Uterus (tissue), 4 donors: Measurements from ENCODE around the gene P2RX4. TPM values are rescaled to one million over a fixed set of nuclear protein-coding genes. Genes with fewer than 3 reads are reported as not detected.

Experiments
- DNase-seq, 2 donors: peaks; one replicate each; pipeline ENCODE4 v3.0.0-alpha.2; 2019 to 2020
- H3K27ac ChIP-seq, 2 donors: fragments of 200-600 bp; sonication (generic); 1 replicate in 1 of 2; 2 replicates in 1 of 2; pipeline ENCODE4 v1.5.1; 2016 to 2018
- H3K27me3 ChIP-seq, 2 donors: fragments of 200-600 bp; sonication (generic); one replicate each; pipeline ENCODE4 v1.5.1; 2018 to 2019; ENCODE audit warnings: control low read depth in 1 of 2
- H3K36me3 ChIP-seq, 2 donors: fragments of 200-600 bp; sonication (generic); one replicate each; pipeline ENCODE4 v1.5.1; 2019; ENCODE audit warnings: control low read depth in 1 of 2
- H3K4me1 ChIP-seq, 2 donors: fragments of 200-600 bp; sonication (generic); one replicate each; pipeline ENCODE4 v1.5.1; 2018 to 2019; ENCODE audit warnings: control low read depth in 1 of 2
- H3K4me3 ChIP-seq, 2 donors: fragments of 200-600 bp; sonication (generic); 1 replicate in 1 of 2; 2 replicates in 1 of 2; pipeline ENCODE4 v1.5.1; 2018 to 2019; ENCODE audit warnings: mild to moderate bottlenecking in 1 of 2
- H3K9me3 ChIP-seq, 2 donors: fragments of 200-600 bp; sonication (generic); one replicate each; pipeline ENCODE4 v1.5.1; 2019; ENCODE audit warnings: control low read depth in 1 of 2
- CTCF ChIP-seq, 4 experiments: fragments of 200-600 bp in 2 of 4; fragments of 450-650 bp in 2 of 4; sonication (generic) in 2 of 4; IDR thresholded peaks; one replicate each; pipeline ENCODE4 v1.5.1; 2016 to 2019; ENCODE audit warnings: antibody characterized with exemption in 4 of 4, mild to moderate bottlenecking in 2 of 4, moderate library complexity in 1 of 4
- POLR2A ChIP-seq, 2 donors: fragments of 450-650 bp; IDR thresholded peaks; one replicate each; pipeline ENCODE4 v1.6.1; 2016; ENCODE audit warnings: antibody characterized with exemption in 2 of 2, mild to moderate bottlenecking in 1 of 2, moderate library complexity in 1 of 2
- intact Hi-C: fragments of 100-400 bp; cut with DNase I; formaldehyde crosslinking; loops from one replicate; pipeline ENCODE4 v1.15.1; 2023; ENCODE audit warnings: low total_unique reads
- total RNA-seq, 4 donors: library from RNA; depleted of rRNA in 3 of 4; stranded (reverse); fragments of >200 nt in 3 of 4; gene quantifications; one replicate each; pipeline versions ENCODE4 v1.1.0 to v1.2.4, GENCODE V29; 2014 to 2023
- donor health status: DM: yes; HTN: yes; CAD: no.

The P2RX4 gene
- total RNA-seq, 4 donors from 2014 or later = 10.9 to 217 (median 36.1) TPM

- TF ChIP-seq CTCF (IDR thresholded peaks at IDR 0.05) (no peak), POLR2A (IDR thresholded peaks at IDR 0.05) (no peak)
- H3K9me3 ChIP-seq = no peaks in the 10 kb centered on the region
- no peaks in the 10 kb centered on the region for H3K36me3 ChIP-seq
- intact Hi-C loops = no loop called here
- peaks cover 0 to 6% of the 10 kb centered on the region in 2 donors for H3K4me1 ChIP-seq
- H3K27ac ChIP-seq = peak overlapping the region; percentile 83 to 86
- H3K27me3 ChIP-seq = no peaks in the 10 kb centered on the region
- no peak overlapping the region for H3K4me3 ChIP-seq
- DNase-seq = no peak
Measured at GRCh38 chr12:121239351-121240061, 29.6 kb downstream of the P2RX4 start.

GRCh38 chr12:121240062-121240420, 30.1 kb downstream of the P2RX4 start:
- Histone ChIP-seq H3K27ac (peak overlapping the region; percentile 83 to 86), H3K27me3 (no peaks in the 10 kb centered on the region), H3K4me1 (peaks cover 0 to 6% of the 10 kb centered on the region in 2 donors)

GRCh38 chr12:121240484-121241101, 30.7 kb downstream of the P2RX4 start:
- TF ChIP-seq CTCF (IDR thresholded peaks at IDR 0.05) (peak in 1 of 4 experiments; percentile 45), POLR2A (IDR thresholded peaks at IDR 0.05) (peak; percentile 21 to 39)
- Histone ChIP-seq H3K4me3 (peak overlapping the region; percentile 28 to 33), H3K27me3 (no peaks in the 10 kb centered on the region), H3K9me3 (no peaks in the 10 kb centered on the region), H3K4me1 (peaks cover 0 to 6% of the 10 kb centered on the region in 2 donors), H3K27ac (peak overlapping the region; percentile 83 to 86), H3K36me3 (no peaks in the 10 kb centered on the region)
- intact Hi-C loops = no loop called here
- DNase-seq = peak; percentile 93 to 95

More at GRCh38 chr12:121240062-121240420, 30.1 kb downstream of the P2RX4 start:
- intact Hi-C loops = no loop called here
- H3K9me3 ChIP-seq = no peaks in the 10 kb centered on the region
- DNase-seq = no peak
- H3K4me3 ChIP-seq = peak overlapping the region; percentile 28 to 33
- no peaks in the 10 kb centered on the region for H3K36me3 ChIP-seq
- no peak for TF ChIP-seq POLR2A (IDR thresholded peaks at IDR 0.05)
- no peak for TF ChIP-seq CTCF (IDR thresholded peaks at IDR 0.05)

GRCh38 chr12:121241156-121241970, 31.4 kb downstream of the P2RX4 start:
- TF ChIP-seq CTCF (IDR thresholded peaks at IDR 0.05) (no peak), POLR2A (IDR thresholded peaks at IDR 0.05) (no peak)
- Histone ChIP-seq H3K9me3 (no peaks in the 10 kb centered on the region), H3K4me1 (peaks cover 0 to 6% of the 10 kb centered on the region in 2 donors), H3K27me3 (no peaks in the 10 kb centered on the region), H3K36me3 (no peaks in the 10 kb centered on the region), H3K4me3 (peak overlapping the region; percentile 28 to 33), H3K27ac (peak overlapping the region; percentile 83 to 86)
- intact Hi-C loops = no loop called here
- DNase-seq = peak; percentile 46 to 49
